K562 (cell line): ENCODE results near the gene ACAP3.

Source experiments
- MNT ChIP-seq, 2 experiments: fragments of 450-650 bp; conservative IDR thresholded peaks; 2 replicates each; pipeline ENCODE4 v1.6.1; 2017; ENCODE audit warnings: mild to moderate bottlenecking in 2 of 2, moderate library complexity in 2 of 2
- MXI1 ChIP-seq: IDR thresholded peaks from 2 replicates; pipeline ENCODE4 v1.6.1; 2011; ENCODE audit warnings: low read depth, mild to moderate bottlenecking, improper control_type of control experiment, low read length
- NFIC ChIP-seq: fragments of 450-650 bp; IDR thresholded peaks from 2 replicates; pipeline ENCODE4 v1.6.1; 2017; ENCODE audit warnings: mild to moderate bottlenecking, inconsistent platforms
- POLR2A ChIP-seq: fragments of 450-650 bp; conservative IDR thresholded peaks from 2 replicates; pipeline ENCODE4 v1.6.1; 2016
- RAD21 ChIP-seq, 2 experiments: fragments of 250-450 bp in 1 of 2; fragments of 450-650 bp in 1 of 2; sonication (Bioruptor Pico) in 1 of 2; formaldehyde crosslinking in 1 of 2; IDR thresholded peaks in 1 of 2; conservative IDR thresholded peaks in 1 of 2; 2 replicates each; pipeline versions ENCODE4 v1.4.0 to v1.8.0; 2020 to 2022; ENCODE audit warnings: mild to moderate bottlenecking in 2 of 2, moderate library complexity in 1 of 2
- RNF219 ChIP-seq: fragments of 250-450 bp; sonication (Bioruptor Pico); IDR thresholded peaks from 2 replicates; pipeline ENCODE4 v1.5.0; 2022; ENCODE audit warnings: mild to moderate bottlenecking
- SMAD3 ChIP-seq: fragments of 450-650 bp; formaldehyde crosslinking; conservative IDR thresholded peaks from 2 replicates; pipeline ENCODE4 v1.4.0; 2020; ENCODE audit warnings: mild to moderate bottlenecking
- SP1 ChIP-seq: sonication (generic); formaldehyde crosslinking; IDR thresholded peaks from 2 replicates; pipeline ENCODE4 v1.8.1; 2022; ENCODE audit warnings: mild to moderate bottlenecking, missing genetic modification reagents
- ZFP36 ChIP-seq: fragments of 150-350 bp; IDR thresholded peaks from 2 replicates; pipeline ENCODE4 v1.6.1; 2018; ENCODE audit warnings: low read length, low read depth; ENCODE audit not compliant: partially characterized antibody
- ZKSCAN3 ChIP-seq: fragments of 250-450 bp; sonication (Bioruptor Pico); IDR thresholded peaks from 2 replicates; pipeline ENCODE4 v1.4.0; 2020
- ZKSCAN8 ChIP-seq: fragments of 200-800 bp; sonication (Bioruptor generic); IDR thresholded peaks from 2 replicates; pipeline ENCODE4 v1.6.1; 2016; ENCODE audit warnings: missing genetic modification characterization, missing compliant biosample characterization
- ZNF354B ChIP-seq: fragments of 250-450 bp; sonication (Bioruptor Pico); IDR thresholded peaks from 2 replicates; pipeline ENCODE4 v1.4.0; 2020
- ZNF785 ChIP-seq: fragments of 250-450 bp; sonication (Bioruptor Pico); IDR thresholded peaks from 2 replicates; pipeline ENCODE4 v1.4.0; 2020; ENCODE audit warnings: mild to moderate bottlenecking

GRCh38 chr1:1256956-1257871 lies 50.5 kb downstream of the ACAP3 start:
- no peak for TF ChIP-seq ZFP36
- TF ChIP-seq RNF219 (CRISPR knock-in tag): no peak
- TF ChIP-seq ZKSCAN8 (CRISPR knock-in tag): no peak
- TF ChIP-seq SMAD3 (CRISPR knock-in tag): no peak
- no peak for TF ChIP-seq MXI1
- TF ChIP-seq NFIC: no peak
- TF ChIP-seq MNT (conservative IDR thresholded peaks at IDR 0.05): no peak
- TF ChIP-seq ZKSCAN3 (CRISPR knock-in tag): no peak
- TF ChIP-seq SP1: no peak
- no peak for TF ChIP-seq ZNF785 (CRISPR knock-in tag)
- TF ChIP-seq RAD21 (CRISPR knock-in tag; conservative IDR thresholded peaks at IDR 0.05 in 1 of 2, IDR thresholded peaks at IDR 0.05 in 1 of 2): no peak
- no peak for TF ChIP-seq POLR2A
- no peak for TF ChIP-seq ZNF354B (CRISPR knock-in tag)
